Measurements from ENCODE around the gene MYO6.

DNA sequence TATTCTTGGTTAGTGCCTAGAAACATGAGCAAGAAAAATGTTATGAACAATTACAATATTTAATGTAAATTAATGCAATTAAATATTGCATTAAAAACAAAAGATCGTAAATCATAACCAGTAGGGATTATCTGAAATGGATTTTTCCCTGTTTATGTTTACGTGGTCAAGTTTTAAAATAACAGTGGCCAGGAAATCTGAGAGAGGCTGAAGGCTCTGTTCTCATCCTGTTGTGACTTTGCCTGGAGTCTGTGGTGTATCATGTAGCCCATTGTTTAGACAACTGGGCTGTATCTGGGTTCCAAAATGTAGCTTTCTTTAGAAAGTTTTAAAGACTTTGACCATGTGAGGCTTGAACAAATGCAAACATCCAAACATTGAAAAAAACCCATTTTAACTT is 2.4 kb downstream of the MYO6 start:
- TF ChIP-seq POLR2A (IDR thresholded peaks at IDR 0.05), result no peak
- TF ChIP-seq, protein P1, sequence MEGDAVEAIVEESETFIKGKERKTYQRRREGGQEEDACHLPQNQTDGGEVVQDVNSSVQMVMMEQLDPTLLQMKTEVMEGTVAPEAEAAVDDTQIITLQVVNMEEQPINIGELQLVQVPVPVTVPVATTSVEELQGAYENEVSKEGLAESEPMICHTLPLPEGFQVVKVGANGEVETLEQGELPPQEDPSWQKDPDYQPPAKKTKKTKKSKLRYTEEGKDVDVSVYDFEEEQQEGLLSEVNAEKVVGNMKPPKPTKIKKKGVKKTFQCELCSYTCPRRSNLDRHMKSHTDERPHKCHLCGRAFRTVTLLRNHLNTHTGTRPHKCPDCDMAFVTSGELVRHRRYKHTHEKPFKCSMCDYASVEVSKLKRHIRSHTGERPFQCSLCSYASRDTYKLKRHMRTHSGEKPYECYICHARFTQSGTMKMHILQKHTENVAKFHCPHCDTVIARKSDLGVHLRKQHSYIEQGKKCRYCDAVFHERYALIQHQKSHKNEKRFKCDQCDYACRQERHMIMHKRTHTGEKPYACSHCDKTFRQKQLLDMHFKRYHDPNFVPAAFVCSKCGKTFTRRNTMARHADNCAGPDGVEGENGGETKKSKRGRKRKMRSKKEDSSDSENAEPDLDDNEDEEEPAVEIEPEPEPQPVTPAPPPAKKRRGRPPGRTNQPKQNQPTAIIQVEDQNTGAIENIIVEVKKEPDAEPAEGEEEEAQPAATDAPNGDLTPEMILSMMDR (IDR thresholded peaks at IDR 0.05), result no peak

All from lower leg skin (tissue), 3 donors.